Measurements from ENCODE around the gene PWWP2A.

GRCh38 chr5:160119142-160119904 is at the start of gene PWWP2A:
- TF ChIP-seq EZH2 (IDR thresholded peaks at IDR 0.05) = no peak
- TF ChIP-seq ZNF274 (IDR thresholded peaks at IDR 0.05; ENCODE audit: low read depth, low read length) = no peak
- TF ChIP-seq CTCF (IDR thresholded peaks at IDR 0.05 in 2 of 3, conservative IDR thresholded peaks at IDR 0.05 in 1 of 3; ENCODE audit: borderline replicate concordance in 1 of 3, insufficient read depth in 1 of 3, low read depth in 2 of 3, low read length in 2 of 3) = no peak

All from HCT116 (cell line).